SU-DHL-6 (cell line): Measurements from ENCODE around the gene TRIM10.

Experiments
- H2AFZ ChIP-seq: fragments of 200-600 bp; sonication (generic); 2 replicates; pipeline ENCODE4 v1.6.1; 2014; ENCODE audit warnings: low read depth, mild to moderate bottlenecking, moderate library complexity, mixed read lengths, antibody characterized with exemption, low read length; ENCODE audit not compliant: severe bottlenecking
- H3F3A ChIP-seq: fragments of 200-600 bp; shearing (Covaris generic); 2 replicates; pipeline ENCODE4 v1.6.0; 2016; ENCODE audit warnings: antibody characterized with exemption, mild to moderate bottlenecking; ENCODE audit not compliant: insufficient read depth
- H3K27ac ChIP-seq: fragments of 200-600 bp; sonication (generic); 2 replicates; pipeline ENCODE4 v1.5.1; 2016; ENCODE audit warnings: low read depth, mild to moderate bottlenecking, low read length, moderate library complexity, mixed read lengths
- H3K27me3 ChIP-seq: fragments of 200-600 bp; sonication (generic), shearing (Covaris generic); 2 replicates; pipeline ENCODE4 v1.6.0; 2014; ENCODE audit warnings: mild to moderate bottlenecking, low read length
- H3K36me3 ChIP-seq: fragments of 200-600 bp; sonication (generic); 2 replicates; pipeline ENCODE4 v1.6.1; 2014; ENCODE audit warnings: mild to moderate bottlenecking, low read length, mixed read lengths
- H3K4me2 ChIP-seq: fragments of 300-600, 200-600 bp; shearing (Covaris generic), sonication (generic); 2 replicates; pipeline ENCODE4 v1.6.0; 2014; ENCODE audit warnings: low read length, low read depth, mild to moderate bottlenecking; ENCODE audit not compliant: poor library complexity, severe bottlenecking
- H3K4me3 ChIP-seq: fragments of 200-600 bp; sonication (generic); 2 replicates; pipeline ENCODE4 v1.5.1; 2014; ENCODE audit warnings: antibody characterized with exemption, low read length, mild to moderate bottlenecking, mixed read lengths; ENCODE audit not compliant: insufficient read depth, poor library complexity, severe bottlenecking
- H3K79me2 ChIP-seq: fragments of 200-600 bp; sonication (generic); 2 replicates; pipeline ENCODE4 v1.6.1; 2014; ENCODE audit warnings: mild to moderate bottlenecking, low read length, moderate library complexity; ENCODE audit not compliant: insufficient read depth
- H3K9ac ChIP-seq: fragments of 200-600 bp; sonication (generic); 2 replicates; pipeline ENCODE4 v1.7.0; 2014; ENCODE audit warnings: mild to moderate bottlenecking, low read length
- H3K9me2 ChIP-seq: fragments of 200-600 bp; sonication (generic); replicated peaks from 2 replicates; pipeline ENCODE4 v1.6.1; 2014; ENCODE audit warnings: low read length; ENCODE audit not compliant: insufficient read depth
- H3K9me3 ChIP-seq: fragments of 200-600 bp; sonication (generic); 2 replicates; pipeline ENCODE4 v1.6.1; 2014; ENCODE audit warnings: low read length, mixed read lengths; ENCODE audit not compliant: insufficient read depth
- H4K20me1 ChIP-seq: fragments of 200-600 bp; sonication (generic); 2 replicates; pipeline ENCODE4 v1.6.1; 2014; ENCODE audit warnings: low read depth, mild to moderate bottlenecking, antibody characterized with exemption, low read length, moderate library complexity, mixed read lengths
- CTCF ChIP-seq: fragments of 200-600 bp; sonication (generic); IDR thresholded peaks from one replicate; pipeline ENCODE4 v1.5.1; 2017; ENCODE audit warnings: antibody characterized with exemption, mild to moderate bottlenecking, low read length, moderate library complexity; ENCODE audit not compliant: insufficient read depth, poor library complexity, severe bottlenecking
- EZH2phosphoT487 ChIP-seq: fragments of 200-600 bp; sonication (generic), shearing (Covaris generic); conservative IDR thresholded peaks from 2 replicates; pipeline ENCODE4 v1.6.1; 2018; ENCODE audit warnings: mild to moderate bottlenecking, antibody characterized with exemption, low read length, moderate library complexity, mixed read lengths

TRIM10 gene

GRCh38 chr6:30180145-30180544 lies 19.1 kb upstream of the TRIM10 start:
- H3K9me3 ChIP-seq, result peaks cover 5% of the 10 kb centered on the region; the same call in 1 of the 2 replicates
- no peaks in the 10 kb centered on the region for H3F3A ChIP-seq
- H3K4me2 ChIP-seq, result no peak overlapping the region
- no peaks in the 10 kb centered on the region for H3K27me3 ChIP-seq
- H3K9me2 ChIP-seq, result no peaks in the 10 kb centered on the region
- H3K4me3 ChIP-seq, result no peak overlapping the region
- no peak overlapping the region for H3K9ac ChIP-seq
- peaks cover 4% of the 10 kb centered on the region; the same call in 1 of the 2 replicates for H3K36me3 ChIP-seq
- no peak for TF ChIP-seq EZH2phosphoT487
- TF ChIP-seq CTCF, result no peak
- no peak overlapping the region for H2AFZ ChIP-seq
- no peak overlapping the region for H3K27ac ChIP-seq
- H3K79me2 ChIP-seq, result no peaks in the 10 kb centered on the region
- H4K20me1 ChIP-seq, result no peaks in the 10 kb centered on the region

GRCh38 chr6:30178837-30179236 lies 17.8 kb upstream of the TRIM10 start:
- H3K9me3 ChIP-seq, result peaks cover 5% of the 10 kb centered on the region; the same call in 1 of the 2 replicates
- H3K4me3 ChIP-seq, result no peak overlapping the region
- H3K9me2 ChIP-seq, result no peaks in the 10 kb centered on the region
- TF ChIP-seq CTCF, result no peak
- no peak for TF ChIP-seq EZH2phosphoT487
- no peaks in the 10 kb centered on the region for H3F3A ChIP-seq
- no peak overlapping the region for H3K27ac ChIP-seq
- H4K20me1 ChIP-seq, result no peaks in the 10 kb centered on the region
- H3K9ac ChIP-seq, result no peak overlapping the region
- no peak overlapping the region for H3K4me2 ChIP-seq
- no peak overlapping the region for H2AFZ ChIP-seq
- H3K36me3 ChIP-seq, result peaks cover 4% of the 10 kb centered on the region; the same call in 1 of the 2 replicates
- H3K27me3 ChIP-seq, result no peaks in the 10 kb centered on the region
- H3K79me2 ChIP-seq, result no peaks in the 10 kb centered on the region

- TF ChIP-seq CTCF, result no peak
- TF ChIP-seq EZH2phosphoT487, result no peak
- peaks cover 5% of the 10 kb centered on the region; the same call in 1 of the 2 replicates for H3K9me3 ChIP-seq
- no peaks in the 10 kb centered on the region for H3K27me3 ChIP-seq
- no peaks in the 10 kb centered on the region for H4K20me1 ChIP-seq
- no peak overlapping the region for H3K9ac ChIP-seq
- peaks cover 4% of the 10 kb centered on the region; the same call in 1 of the 2 replicates for H3K36me3 ChIP-seq
- no peak overlapping the region for H3K27ac ChIP-seq
- no peaks in the 10 kb centered on the region for H3K9me2 ChIP-seq
- H2AFZ ChIP-seq, result no peak overlapping the region
- no peaks in the 10 kb centered on the region for H3F3A ChIP-seq
- H3K79me2 ChIP-seq, result no peaks in the 10 kb centered on the region
- H3K4me3 ChIP-seq, result no peak overlapping the region
- H3K4me2 ChIP-seq, result no peak overlapping the region
These were observed 14.8 kb upstream of the TRIM10 start for GRCh38 chr6:30175765-30176164.
